Gastrocnemius medialis (tissue), 4 donors: ENCODE data around the gene NDST3. TPM values are rescaled to one million over a fixed set of nuclear protein-coding genes. Genes with fewer than 3 reads are reported as not detected.

Experiments
- ATAC-seq, 2 donors: fragments of 150-250 bp; one replicate each; pipeline ENCODE4 v1.9.1; 2016
- DNase-seq, 2 donors: peaks; one replicate each; pipeline ENCODE4 v3.0.0-alpha.2; 2019
- H3K27ac ChIP-seq, 4 donors: fragments of 200-600 bp; sonication (generic); 1 replicate in 1 of 4; 2 replicates in 3 of 4; pipeline ENCODE4 v1.5.1; 2016 to 2018; ENCODE audit warnings: mild to moderate bottlenecking in 2 of 4, moderate library complexity in 1 of 4
- H3K27me3 ChIP-seq, 3 donors: fragments of 200-600 bp; sonication (generic) in 2 of 3; 1 replicate in 1 of 3; 2 replicates in 2 of 3; pipeline versions ENCODE4 v1.5.1 to v1.6.0; 2016 to 2019; ENCODE audit warnings: mild to moderate bottlenecking in 1 of 3, moderate library complexity in 1 of 3
- H3K36me3 ChIP-seq, 2 donors: fragments of 200-600 bp; sonication (generic) in 1 of 2; one replicate each; pipeline ENCODE4 v1.5.1; 2017 to 2018
- H3K4me1 ChIP-seq, 2 donors: fragments of 200-600 bp; sonication (generic) in 1 of 2; one replicate each; pipeline ENCODE4 v1.5.1; 2016 to 2017; ENCODE audit warnings: mild to moderate bottlenecking in 2 of 2
- H3K4me3 ChIP-seq, 4 donors: fragments of 200-600 bp; sonication (generic) in 3 of 4; 1 replicate in 1 of 4; 2 replicates in 3 of 4; pipeline ENCODE4 v1.5.1; 2016 to 2019; ENCODE audit warnings: mild to moderate bottlenecking in 2 of 4
- H3K9me3 ChIP-seq, 3 donors: fragments of 200-600 bp; sonication (generic) in 2 of 3; 1 replicate in 1 of 3; 2 replicates in 2 of 3; pipeline ENCODE4 v1.5.1; 2016 to 2019
- POLR2A ChIP-seq, 2 donors: fragments of 450-650 bp; IDR thresholded peaks; one replicate each; pipeline ENCODE4 v1.6.1; 2017; ENCODE audit warnings: antibody characterized with exemption in 2 of 2, mild to moderate bottlenecking in 2 of 2, moderate library complexity in 2 of 2
- in situ Hi-C, 4 donors: fragments of 200-750 bp; cut with MboI; loops; one replicate each; pipeline versions ENCODE4 v1.15.0 to v1.8.0; 2017; ENCODE audit warnings: low sequenced_read_pairs in 4 of 4
- intact Hi-C: fragments of 100-400 bp; cut with DNase I; formaldehyde crosslinking; loops from one replicate; pipeline ENCODE4 v1.15.1; 2023; ENCODE audit warnings: low total_unique reads
- total RNA-seq, 4 donors: library from RNA; depleted of rRNA; stranded (reverse); fragments of >200 nt; gene quantifications; one replicate each; pipeline versions ENCODE4 v1.1.0 to v1.2.3, GENCODE V29; 2016
- TF ChIP-seq, protein P1 (sequence below), 5 experiments: fragments of 450-650 bp in 3 of 5; fragments of 200-600 bp in 2 of 5; sonication (generic) in 2 of 5; IDR thresholded peaks in 4 of 5; conservative IDR thresholded peaks in 1 of 5; 1 replicate in 4 of 5; 2 replicates in 1 of 5; pipeline ENCODE4 v1.5.1; 2016 to 2019; ENCODE audit warnings: antibody characterized with exemption in 5 of 5, mild to moderate bottlenecking in 3 of 5, moderate library complexity in 3 of 5

Gene NDST3
- total RNA-seq, 4 donors from 2014 or later, result 0.13 TPM; not detected in 3

DNA sequence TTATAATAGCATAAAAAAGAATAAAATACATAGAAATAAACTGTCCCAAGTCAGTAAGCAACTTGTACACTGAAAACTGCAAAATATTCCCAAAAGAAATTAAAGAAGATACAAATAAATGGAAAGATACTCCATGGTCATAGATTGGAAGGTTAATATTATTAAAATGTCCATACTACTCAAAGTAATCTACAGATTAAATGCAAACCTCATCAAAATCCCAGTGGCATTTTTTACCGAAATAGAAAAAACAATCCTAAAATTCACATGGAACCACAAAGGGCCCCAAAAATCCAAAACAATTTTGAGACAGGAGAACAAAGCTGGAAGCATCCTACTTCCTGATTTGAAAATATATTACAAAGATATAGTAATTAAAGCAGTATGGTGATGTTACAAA, 133.0 kb downstream of the NDST3 start:
- intact Hi-C loops (no loop called here), in situ Hi-C loops (no loop called here)
- Histone ChIP-seq H3K4me3 (no peak overlapping the region), H3K27ac (no peak overlapping the region), H3K27me3 (no peaks in the 10 kb centered on the region), H3K36me3 (no peaks in the 10 kb centered on the region), H3K4me1 (no peaks in the 10 kb centered on the region), H3K9me3 (no peaks in the 10 kb centered on the region)
- no peak for TF ChIP-seq POLR2A (IDR thresholded peaks at IDR 0.05)
- TF ChIP-seq, protein P1, sequence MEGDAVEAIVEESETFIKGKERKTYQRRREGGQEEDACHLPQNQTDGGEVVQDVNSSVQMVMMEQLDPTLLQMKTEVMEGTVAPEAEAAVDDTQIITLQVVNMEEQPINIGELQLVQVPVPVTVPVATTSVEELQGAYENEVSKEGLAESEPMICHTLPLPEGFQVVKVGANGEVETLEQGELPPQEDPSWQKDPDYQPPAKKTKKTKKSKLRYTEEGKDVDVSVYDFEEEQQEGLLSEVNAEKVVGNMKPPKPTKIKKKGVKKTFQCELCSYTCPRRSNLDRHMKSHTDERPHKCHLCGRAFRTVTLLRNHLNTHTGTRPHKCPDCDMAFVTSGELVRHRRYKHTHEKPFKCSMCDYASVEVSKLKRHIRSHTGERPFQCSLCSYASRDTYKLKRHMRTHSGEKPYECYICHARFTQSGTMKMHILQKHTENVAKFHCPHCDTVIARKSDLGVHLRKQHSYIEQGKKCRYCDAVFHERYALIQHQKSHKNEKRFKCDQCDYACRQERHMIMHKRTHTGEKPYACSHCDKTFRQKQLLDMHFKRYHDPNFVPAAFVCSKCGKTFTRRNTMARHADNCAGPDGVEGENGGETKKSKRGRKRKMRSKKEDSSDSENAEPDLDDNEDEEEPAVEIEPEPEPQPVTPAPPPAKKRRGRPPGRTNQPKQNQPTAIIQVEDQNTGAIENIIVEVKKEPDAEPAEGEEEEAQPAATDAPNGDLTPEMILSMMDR (IDR thresholded peaks at IDR 0.05 in 4 of 5, conservative IDR thresholded peaks at IDR 0.05 in 1 of 5), result no peak
- no peak for DNase-seq
- ATAC-seq, result no peak

DNA sequence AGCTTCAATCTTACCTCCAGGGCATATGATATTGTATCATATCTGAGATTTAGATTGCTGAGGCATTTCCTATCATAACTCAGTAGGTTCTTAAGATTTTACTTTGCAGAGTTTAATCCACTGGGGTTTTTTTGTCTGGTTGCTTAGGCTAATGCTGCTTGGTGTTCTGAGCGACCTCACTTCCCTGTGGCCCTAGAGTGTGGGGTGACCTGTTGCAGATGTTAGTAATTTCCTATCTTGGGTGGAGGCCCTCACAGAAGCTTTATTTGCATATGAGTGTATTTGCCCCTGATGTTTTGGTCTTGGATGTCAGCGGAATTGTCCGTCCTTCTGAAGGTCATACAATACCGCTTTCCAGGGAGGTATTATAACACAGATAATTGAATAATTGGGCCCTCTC, 137.1 kb downstream of the NDST3 start:
- ATAC-seq, result no peak
- Histone ChIP-seq H3K27me3 (no peaks in the 10 kb centered on the region), H3K9me3 (no peaks in the 10 kb centered on the region), H3K4me3 (no peak overlapping the region), H3K4me1 (no peaks in the 10 kb centered on the region), H3K27ac (no peak overlapping the region), H3K36me3 (no peaks in the 10 kb centered on the region)
- DNase-seq, result no peak
- in situ Hi-C loops (no loop called here), intact Hi-C loops (no loop called here)
- TF ChIP-seq, protein P1 (IDR thresholded peaks at IDR 0.05 in 4 of 5, conservative IDR thresholded peaks at IDR 0.05 in 1 of 5), result no peak

DNA sequence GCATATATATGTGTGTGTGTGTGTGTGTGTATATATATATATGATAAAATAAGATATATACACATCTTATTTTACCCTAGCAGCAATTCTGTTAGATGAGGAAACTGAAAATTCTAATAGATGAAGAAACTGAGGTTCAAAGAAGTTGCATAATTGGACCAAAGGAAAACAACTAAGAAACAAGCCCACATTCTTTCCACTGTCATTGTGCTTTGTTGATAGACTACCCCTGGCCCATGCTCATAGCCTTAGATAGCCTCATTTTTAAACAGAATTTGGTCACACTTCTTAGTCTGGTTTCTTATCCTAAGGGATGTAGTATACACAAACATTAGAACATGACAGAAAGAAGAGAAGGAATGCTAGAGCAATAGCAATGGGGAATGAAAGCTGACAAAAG, 138.8 kb downstream of the NDST3 start:
- H3K9me3 ChIP-seq, result no peaks in the 10 kb centered on the region
- H3K27me3 ChIP-seq, result no peaks in the 10 kb centered on the region
- H3K4me3 ChIP-seq, result no peak overlapping the region
- in situ Hi-C loops (no loop called here), intact Hi-C loops (no loop called here)
- TF ChIP-seq POLR2A (IDR thresholded peaks at IDR 0.05), result no peak
- TF ChIP-seq, protein P1 (IDR thresholded peaks at IDR 0.05 in 4 of 5, conservative IDR thresholded peaks at IDR 0.05 in 1 of 5), result no peak
- no peak for ATAC-seq
- no peaks in the 10 kb centered on the region for H3K4me1 ChIP-seq
- DNase-seq, result no peak
- H3K36me3 ChIP-seq, result no peaks in the 10 kb centered on the region
- no peak overlapping the region for H3K27ac ChIP-seq

DNA sequence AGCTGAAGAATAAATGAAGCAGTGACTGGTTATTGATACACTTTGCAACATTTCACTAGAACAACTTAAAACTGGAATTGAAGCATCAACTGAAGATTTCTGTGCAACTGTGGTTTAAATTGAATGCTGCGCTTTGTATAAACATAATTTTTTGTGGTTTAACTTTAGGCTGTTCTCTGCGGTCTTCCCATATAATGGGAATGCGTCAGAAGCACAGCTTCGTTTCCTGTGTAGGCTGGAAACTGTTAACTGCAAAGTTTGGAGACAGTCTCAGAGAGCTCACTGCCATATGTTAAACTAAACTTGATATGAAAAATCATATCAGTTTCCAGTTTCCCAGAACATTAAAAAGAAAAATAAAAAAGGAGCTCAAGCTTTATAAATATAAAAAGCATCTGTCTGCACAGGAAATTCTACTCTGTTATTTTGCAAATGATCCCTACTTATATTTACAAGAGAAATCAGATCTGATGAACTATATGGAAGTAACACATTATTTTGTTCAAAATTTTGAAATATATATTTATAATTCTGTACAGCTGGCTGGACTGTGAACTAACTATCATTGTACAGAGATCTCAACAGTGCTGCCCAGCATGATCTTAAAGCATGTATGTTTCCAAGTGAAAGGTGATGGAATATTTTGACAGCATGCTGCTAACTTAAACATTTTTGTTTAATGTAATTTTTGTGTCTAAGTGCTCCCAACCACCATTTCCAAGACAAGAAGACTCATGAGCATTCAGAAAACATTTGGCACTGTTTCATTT, 139.9 kb downstream of the NDST3 start:
- intact Hi-C loops (no loop called here), in situ Hi-C loops (no loop called here)
- TF ChIP-seq, protein P1 (IDR thresholded peaks at IDR 0.05 in 4 of 5, conservative IDR thresholded peaks at IDR 0.05 in 1 of 5), result no peak
- no peak for TF ChIP-seq POLR2A (IDR thresholded peaks at IDR 0.05)

DNA sequence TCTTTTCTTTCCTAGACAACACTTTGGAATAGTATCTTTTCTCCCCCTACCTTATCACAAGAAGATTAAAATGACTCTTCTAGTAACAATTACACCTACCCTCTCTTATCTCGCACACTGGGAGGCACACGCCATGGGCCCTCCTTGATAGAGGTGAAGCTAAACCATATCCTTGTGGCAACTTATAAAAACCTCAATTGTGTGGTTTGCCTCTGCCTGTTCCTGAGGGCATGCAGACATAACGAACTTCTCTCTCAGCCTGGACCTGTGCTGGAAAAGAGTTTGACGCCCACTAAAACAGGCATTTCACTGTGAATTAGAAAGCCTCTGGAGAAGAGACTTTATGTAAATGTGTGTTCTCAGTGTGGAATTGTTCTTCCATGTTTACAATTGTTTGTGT, 141.2 kb downstream of the NDST3 start:
- in situ Hi-C loops, result no loop called here
- Histone ChIP-seq H3K4me3 (no peak overlapping the region), H3K4me1 (no peaks in the 10 kb centered on the region), H3K36me3 (no peaks in the 10 kb centered on the region), H3K9me3 (no peaks in the 10 kb centered on the region), H3K27ac (no peak overlapping the region), H3K27me3 (no peaks in the 10 kb centered on the region)
- ATAC-seq (no peak), DNase-seq (no peak)
- TF ChIP-seq POLR2A (IDR thresholded peaks at IDR 0.05), result no peak
- TF ChIP-seq, protein P1 (IDR thresholded peaks at IDR 0.05 in 4 of 5, conservative IDR thresholded peaks at IDR 0.05 in 1 of 5), result no peak
- intact Hi-C loops, result no loop called here

More for the DNA sequence above, 139.9 kb downstream of the NDST3 start:
- Histone ChIP-seq H3K27me3 (no peaks in the 10 kb centered on the region), H3K4me1 (no peaks in the 10 kb centered on the region), H3K27ac (no peak overlapping the region), H3K4me3 (no peak overlapping the region), H3K36me3 (no peaks in the 10 kb centered on the region), H3K9me3 (no peaks in the 10 kb centered on the region)
- ATAC-seq (no peak), DNase-seq (no peak)
